RWPE2 (cell line): ENCODE data around the gene PSMD4.

ENCODE experiments used
- ATAC-seq: fragments of 200-7000 bp; cut with Tn5 transposase; 3 replicates; pipeline ENCODE4 v1.9.1; 2021; ENCODE audit warnings: low read depth
- DNase-seq: peaks from one replicate; pipeline ENCODE4 v3.0.0-alpha.2; 2020; ENCODE audit warnings: low spot score
- H3K27ac ChIP-seq: fragments of 450-650 bp; 2 replicates; pipeline ENCODE4 v1.5.1; 2017; ENCODE audit warnings: mild to moderate bottlenecking; ENCODE audit not compliant: poor library complexity, severe bottlenecking
- H3K27me3 ChIP-seq: fragments of 250-450 bp; sonication (Bioruptor Pico); 2 replicates; pipeline ENCODE4 v1.5.1; 2021; ENCODE audit warnings: mild to moderate bottlenecking, moderate library complexity; ENCODE audit not compliant: insufficient read depth, poor library complexity, severe bottlenecking
- H3K36me3 ChIP-seq: fragments of 250-450 bp; sonication (Bioruptor Pico); 2 replicates; pipeline ENCODE4 v1.5.1; 2020; ENCODE audit warnings: low read depth, mild to moderate bottlenecking, moderate library complexity
- H3K4me1 ChIP-seq: fragments of 250-450 bp; sonication (Bioruptor Pico); 2 replicates; pipeline ENCODE4 v1.5.1; 2021; ENCODE audit warnings: mild to moderate bottlenecking, moderate library complexity; ENCODE audit not compliant: insufficient read depth, poor library complexity, severe bottlenecking
- H3K4me3 ChIP-seq: fragments of 250-450 bp; sonication (Bioruptor Pico); 2 replicates; pipeline ENCODE4 v1.5.1; 2021; ENCODE audit warnings: mild to moderate bottlenecking, moderate library complexity; ENCODE audit not compliant: severe bottlenecking
- H3K9me3 ChIP-seq: fragments of 250-450 bp; sonication (Bioruptor Pico); 2 replicates; pipeline ENCODE4 v1.5.1; 2021; ENCODE audit warnings: mild to moderate bottlenecking, moderate library complexity; ENCODE audit not compliant: severe bottlenecking
- CTCF ChIP-seq: fragments of 450-650 bp; IDR thresholded peaks from one replicate; pipeline ENCODE4 v1.5.1; 2017; ENCODE audit warnings: mild to moderate bottlenecking, moderate library complexity; ENCODE audit not compliant: poor library complexity, severe bottlenecking

The PSMD4 gene

GRCh38 chr1:151282883-151283725 lies 28.6 kb downstream of the PSMD4 start:
- no peak for TF ChIP-seq CTCF
- DNase-seq: no peak
- Histone ChIP-seq H3K4me3 (peak overlapping the region; percentile 64), H3K27me3 (no peaks in the 10 kb centered on the region), H3K9me3 (no peaks in the 10 kb centered on the region), H3K27ac (peak overlapping the region; percentile 83), H3K36me3 (peaks cover 13% of the 10 kb centered on the region), H3K4me1 (no peaks in the 10 kb centered on the region)
- ATAC-seq: peak; percentile 1; the same call in 1 of the 3 replicates

- Histone ChIP-seq H3K9me3 (no peaks in the 10 kb centered on the region), H3K27me3 (no peaks in the 10 kb centered on the region), H3K4me1 (no peaks in the 10 kb centered on the region), H3K4me3 (no peak overlapping the region), H3K27ac (no peak overlapping the region), H3K36me3 (peaks cover 23% of the 10 kb centered on the region)
- TF ChIP-seq CTCF: no peak
- DNase-seq: no peak
- no peak for ATAC-seq
Measured at GRCh38 chr1:151284013-151284577, 29.6 kb downstream of the PSMD4 start.

- no peak for DNase-seq
- Histone ChIP-seq H3K4me1 (no peaks in the 10 kb centered on the region), H3K36me3 (peaks cover 43% of the 10 kb centered on the region), H3K27ac (no peak overlapping the region), H3K4me3 (no peak overlapping the region), H3K27me3 (no peaks in the 10 kb centered on the region), H3K9me3 (no peaks in the 10 kb centered on the region)
- ATAC-seq: no peak
- no peak for TF ChIP-seq CTCF
Measured at GRCh38 chr1:151286619-151287340, 32.2 kb downstream of the PSMD4 start.

GRCh38 chr1:151287341-151287699 lies 32.8 kb downstream of the PSMD4 start:
- Histone ChIP-seq H3K4me3 (no peak overlapping the region), H3K9me3 (no peaks in the 10 kb centered on the region), H3K36me3 (peaks cover 48% of the 10 kb centered on the region), H3K4me1 (no peaks in the 10 kb centered on the region), H3K27me3 (no peaks in the 10 kb centered on the region), H3K27ac (no peak overlapping the region)
- ATAC-seq (no peak), DNase-seq (no peak)
- TF ChIP-seq CTCF: no peak
